Right hindlimb (tissue), 1 donor: ENCODE results near the gene RRP8.
A peak's percentile ranks its signal among the peaks of the same experiment; 100 is the strongest.

ENCODE experiments used
- DNase-seq: peaks from one replicate; pipeline ENCODE4 v3.0.0-alpha.2; 2018

Gene RRP8

DNA sequence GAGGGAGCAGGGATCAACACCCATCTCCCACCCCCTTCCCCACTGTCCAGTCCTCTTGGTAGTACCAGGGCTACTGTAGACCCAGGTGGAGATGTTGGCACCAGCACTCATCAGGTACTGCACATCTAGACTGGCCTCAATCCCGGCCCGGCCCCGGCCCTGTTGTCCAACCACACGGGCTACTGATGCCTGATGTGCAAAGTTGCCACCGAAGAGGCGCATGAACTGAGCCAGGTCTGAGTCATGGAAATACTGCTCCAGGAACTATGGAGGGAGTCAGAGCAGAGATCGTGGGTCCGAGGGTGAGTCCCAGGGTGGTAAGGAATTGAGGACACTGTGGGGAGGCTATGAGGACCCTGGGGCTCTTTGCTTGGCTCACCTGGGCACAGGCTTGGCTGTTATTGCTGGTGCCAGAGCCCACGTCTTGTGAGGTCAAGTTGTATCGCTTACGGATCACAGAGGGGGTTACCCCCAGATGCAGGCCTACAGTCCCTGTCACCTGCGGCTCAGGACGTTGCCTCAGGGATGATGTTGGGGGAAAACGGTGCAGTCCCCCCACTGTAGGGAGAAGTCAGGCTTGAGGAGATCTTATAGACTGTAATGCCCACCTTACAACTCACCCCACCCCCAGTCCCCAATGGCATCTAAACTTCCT, 13.3 kb upstream of the RRP8 start:
- DNase-seq, result no peak

DNA sequence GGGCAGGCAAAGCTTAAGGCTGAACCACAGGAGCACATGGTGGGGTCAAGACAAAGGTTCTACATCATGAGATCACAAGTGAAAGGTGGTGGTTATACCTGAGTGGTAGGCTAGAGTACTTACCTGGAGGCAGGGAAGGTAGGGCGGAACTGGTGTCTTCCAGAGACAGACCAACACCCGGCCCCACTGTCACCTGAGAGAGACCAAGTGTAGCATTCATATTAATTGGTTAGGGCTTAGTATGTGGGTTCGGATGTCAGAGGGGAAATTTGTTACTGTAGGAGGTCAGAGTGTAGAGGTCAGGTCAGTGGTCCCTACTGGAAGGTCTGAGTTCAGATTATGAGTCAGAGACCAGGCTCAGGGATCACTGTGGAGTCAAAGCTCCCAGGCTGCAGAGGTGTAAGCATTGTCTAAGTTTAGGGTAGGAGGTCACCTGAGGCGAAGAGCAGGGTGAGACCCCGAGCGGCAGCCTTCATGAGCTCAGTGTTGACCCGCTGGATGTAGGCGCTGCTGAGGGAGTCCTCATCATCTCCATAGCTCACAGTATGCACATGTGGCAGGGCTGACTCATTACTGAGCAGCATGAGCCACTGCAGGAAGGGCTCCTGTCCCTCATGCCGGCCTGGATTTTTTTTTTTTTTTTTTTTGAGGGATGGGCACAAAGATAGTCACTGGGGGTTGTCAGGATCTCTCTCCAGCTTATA, 12.6 kb upstream of the RRP8 start:
- DNase-seq, result no peak

DNA sequence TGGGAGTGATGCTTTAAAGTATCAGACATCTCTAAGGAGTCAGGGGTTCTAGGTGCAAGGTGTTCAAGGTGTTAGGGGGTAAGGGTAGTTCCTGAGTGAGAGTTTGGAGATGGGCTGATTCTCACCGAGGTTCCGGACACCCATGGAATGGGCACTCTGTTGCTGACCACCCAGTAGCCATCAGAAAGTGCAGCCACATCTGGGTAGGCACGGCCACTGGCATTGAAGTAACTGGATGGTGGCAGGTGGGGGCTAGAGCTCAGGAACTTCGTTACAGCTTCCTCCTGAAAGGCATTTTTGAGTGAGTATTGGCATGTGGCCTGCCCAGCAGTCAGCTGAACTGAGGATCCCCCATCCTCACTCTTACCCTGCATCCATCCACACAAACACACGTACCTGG, 11.6 kb upstream of the RRP8 start:
- peak; percentile 6 for DNase-seq

- DNase-seq, result no peak
Measured at GRCh38 chr11:6614446-6614845, 11.0 kb upstream of the RRP8 start.

DNA sequence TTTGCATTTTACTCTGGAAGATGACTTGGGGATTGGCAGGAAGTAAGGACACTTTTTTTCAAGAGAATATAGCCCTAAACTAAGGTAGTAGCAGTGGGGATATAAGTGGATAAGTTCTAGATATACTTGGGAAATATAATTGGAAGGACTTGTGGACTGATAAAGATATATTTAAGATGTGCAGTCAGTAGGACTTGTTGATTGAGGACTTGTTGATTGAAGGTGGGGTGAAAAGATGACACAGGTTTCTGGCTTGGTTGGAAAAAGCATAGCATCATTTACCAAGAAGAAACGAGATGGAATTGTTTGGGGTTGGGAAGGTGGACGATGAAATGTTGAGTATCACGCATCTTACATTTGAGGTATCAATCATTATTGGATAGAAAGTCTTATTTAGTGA, 10.1 kb upstream of the RRP8 start:
- DNase-seq, result no peak

DNA sequence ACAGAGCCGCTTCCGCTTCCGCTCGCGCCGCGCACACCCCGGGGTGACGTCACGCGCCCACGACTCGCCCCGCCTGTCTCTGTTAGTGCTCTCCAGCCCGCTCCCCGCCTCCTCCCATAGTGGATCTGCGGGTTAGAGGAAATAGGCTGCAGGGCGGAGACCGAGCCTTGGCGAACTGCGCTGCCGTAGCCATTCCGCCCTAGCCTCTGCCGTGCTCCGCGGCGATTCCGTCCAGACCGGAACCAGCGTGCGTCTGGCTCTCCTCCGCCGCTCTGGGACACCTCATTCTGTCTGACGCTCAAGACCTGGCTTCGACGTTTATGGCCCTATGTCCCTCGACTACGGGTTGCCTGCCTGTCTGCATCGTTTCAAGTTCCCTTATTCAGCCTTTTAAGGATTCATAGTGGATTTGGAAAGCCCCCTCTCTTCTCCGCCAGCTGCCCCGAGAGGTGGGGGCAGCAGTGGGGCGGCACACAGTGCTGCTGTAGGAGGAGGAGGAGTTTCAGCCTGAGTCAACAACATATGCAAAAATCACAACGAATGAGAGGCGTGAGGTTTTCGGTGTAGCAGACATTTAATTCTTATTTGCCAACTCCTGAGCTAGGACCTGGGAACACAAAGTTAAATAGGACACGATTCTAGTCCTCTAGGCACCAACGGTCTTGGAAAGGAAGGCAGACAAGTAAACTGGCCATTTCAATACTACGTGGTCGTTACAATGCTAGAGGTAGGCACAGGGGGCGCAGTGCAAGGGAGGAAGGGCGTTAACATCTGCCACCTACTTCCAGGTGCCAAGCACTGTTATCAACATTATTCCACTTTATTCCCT, 9.0 kb upstream of the RRP8 start, which contains the start of gene TAF10:
Gene TAF10, minus strand, starts transcription at position 4 of the 829 bp plus-strand sequence. CDS start 27 bp downstream, outside the sequence.
- DNase-seq, result peak; percentile 98

DNA sequence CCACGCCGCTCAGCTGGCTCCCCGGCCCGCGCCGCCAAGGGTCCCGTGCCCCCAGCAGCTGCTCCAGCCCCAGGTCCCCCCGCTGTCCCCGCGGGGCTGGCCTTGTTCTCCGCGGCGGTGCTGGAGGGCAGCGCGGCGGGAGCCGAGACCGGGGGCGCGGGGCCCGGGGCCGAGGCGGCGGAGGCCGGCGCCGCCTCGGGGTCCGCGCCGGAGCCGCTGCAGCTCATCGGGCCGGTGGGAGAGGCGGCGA, 8.5 kb upstream of the RRP8 start:
- no peak for DNase-seq

- peak; percentile 6 for DNase-seq
Measured at GRCh38 chr11:6611092-6611962, 7.9 kb upstream of the RRP8 start.

DNA sequence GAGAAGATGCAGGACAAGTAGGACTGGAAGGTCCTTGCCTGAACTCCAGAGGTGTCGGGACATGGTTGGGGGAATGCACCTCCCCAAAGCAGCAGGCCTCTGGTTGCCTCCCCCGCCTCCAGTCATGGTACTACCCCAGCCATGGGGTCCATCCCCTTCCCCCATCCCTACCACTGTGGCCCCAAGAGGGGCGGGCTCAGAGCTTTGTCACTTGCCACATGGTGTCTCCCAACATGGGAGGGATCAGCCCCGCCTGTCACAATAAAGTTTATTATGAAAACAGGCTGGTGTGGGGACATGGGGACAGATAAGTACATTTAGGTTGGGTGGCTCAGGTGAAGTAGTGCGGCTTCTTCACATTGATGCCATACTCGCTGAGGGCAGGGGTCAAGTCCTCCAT, 7.2 kb upstream of the RRP8 start:
- DNase-seq, result peak; percentile 15

GRCh38 chr11:6609502-6610015, 6.1 kb upstream of the RRP8 start:
- DNase-seq, result no peak

GRCh38 chr11:6608726-6609501, 5.5 kb upstream of the RRP8 start:
- DNase-seq, result no peak

DNA sequence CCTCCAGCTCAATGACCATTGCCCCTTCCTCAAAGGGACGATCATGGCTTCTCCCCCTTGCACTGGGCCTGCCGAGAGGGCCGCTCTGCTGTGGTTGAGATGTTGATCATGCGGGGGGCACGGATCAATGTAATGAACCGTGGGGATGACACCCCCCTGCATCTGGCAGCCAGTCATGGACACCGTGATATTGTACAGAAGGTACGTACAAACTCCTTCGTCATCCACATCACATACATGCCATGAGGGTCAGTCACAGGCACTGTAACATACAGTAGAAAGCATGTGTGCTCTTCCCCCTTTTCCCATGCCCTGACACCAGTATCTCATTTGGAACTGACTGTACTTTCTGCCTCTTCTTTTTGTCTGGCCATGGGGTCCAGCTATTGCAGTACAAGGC, 4.6 kb upstream of the RRP8 start:
- DNase-seq, result no peak

DNA sequence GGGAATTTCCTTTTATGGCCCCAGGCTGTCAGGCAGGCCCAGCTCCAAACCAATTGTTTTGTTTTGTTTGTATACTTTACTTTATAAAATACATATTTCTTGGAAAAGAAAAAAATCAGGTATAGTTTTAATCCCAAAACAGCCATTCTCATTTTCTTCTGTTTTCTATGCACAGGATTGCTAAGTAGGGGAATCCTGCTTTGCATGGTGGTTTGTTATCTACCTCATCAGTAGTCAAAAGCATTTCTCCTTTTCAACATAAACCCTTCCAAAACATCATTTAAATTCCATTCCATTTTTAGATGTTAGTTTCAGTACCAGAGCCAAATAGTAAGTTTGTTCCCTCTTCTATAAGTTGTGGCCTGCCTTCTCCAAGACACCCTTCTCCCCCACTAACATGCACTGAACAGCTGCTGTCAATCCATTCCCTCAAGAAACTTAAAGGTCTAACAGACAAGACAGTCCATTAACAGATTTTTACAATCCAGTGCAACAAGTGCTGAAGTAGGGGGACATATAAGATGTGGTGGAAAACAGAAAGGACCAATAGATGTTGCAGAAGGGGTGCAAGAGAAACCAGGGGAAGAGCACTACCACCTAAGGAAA, 3.9 kb upstream of the RRP8 start:
- DNase-seq, result no peak

DNA sequence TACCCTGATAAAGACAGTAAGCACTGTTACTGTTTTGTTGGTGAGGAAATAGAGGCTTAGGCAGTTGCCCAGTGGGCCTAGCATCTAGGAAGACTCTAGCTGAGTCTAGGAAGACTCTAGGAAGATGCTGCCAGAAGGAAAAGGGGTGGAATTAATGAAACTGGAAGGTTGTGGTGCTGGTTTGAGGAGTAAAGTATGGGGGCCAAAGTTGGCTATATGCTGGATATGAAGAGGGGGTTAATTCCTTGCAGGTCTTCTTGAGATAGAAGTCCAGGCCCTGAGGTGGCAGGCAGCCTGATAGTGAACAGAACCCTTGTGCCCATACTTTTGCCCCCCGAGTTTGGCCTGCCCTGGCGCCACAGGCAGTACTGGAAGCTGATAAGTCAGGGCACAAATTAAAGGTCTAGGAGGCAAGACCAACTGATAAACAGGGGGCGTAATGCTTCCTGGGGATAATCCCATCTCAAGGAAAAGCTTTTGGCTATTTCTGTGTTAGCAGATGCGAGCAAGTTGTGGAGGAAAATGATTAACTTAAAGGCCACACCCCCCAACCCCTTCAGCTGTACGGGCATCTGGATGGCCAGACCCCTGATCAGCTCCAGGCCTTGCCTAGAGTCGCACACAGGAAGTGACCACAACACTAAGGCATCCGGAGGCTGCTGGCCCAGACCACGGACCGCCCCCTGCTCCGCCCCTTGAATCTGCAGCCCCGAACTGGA, 3.2 kb upstream of the RRP8 start:
- DNase-seq, result peak; percentile 97

GRCh38 chr11:6604790-6605189, 1.4 kb upstream of the RRP8 start:
- no peak for DNase-seq

DNA sequence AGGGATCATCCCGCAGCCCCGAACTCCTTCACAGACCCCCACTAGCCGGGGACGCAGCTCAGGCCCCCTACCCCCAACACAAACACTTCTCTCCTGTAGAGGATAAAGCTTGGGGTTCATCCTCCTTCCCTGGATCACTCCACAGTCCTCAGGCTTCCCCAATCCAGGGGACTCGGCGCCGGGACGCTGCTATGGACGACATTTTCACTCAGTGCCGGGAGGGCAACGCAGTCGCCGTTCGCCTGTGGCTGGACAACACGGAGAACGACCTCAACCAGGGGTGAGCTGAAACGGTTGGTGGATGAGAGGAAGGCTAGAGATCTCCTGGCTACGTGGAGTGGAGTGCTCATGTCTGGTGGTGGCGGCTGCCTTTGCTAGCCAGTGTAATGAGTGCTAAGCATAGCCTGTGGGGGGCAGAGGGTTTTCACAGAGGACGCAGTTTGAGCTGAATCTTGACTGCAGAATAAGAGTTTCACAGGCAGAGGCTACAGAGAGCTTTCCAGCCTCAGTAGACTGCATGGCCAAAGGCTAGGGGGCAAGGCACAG, 738 bp upstream of the RRP8 start:
- DNase-seq, result peak; percentile 77

DNA sequence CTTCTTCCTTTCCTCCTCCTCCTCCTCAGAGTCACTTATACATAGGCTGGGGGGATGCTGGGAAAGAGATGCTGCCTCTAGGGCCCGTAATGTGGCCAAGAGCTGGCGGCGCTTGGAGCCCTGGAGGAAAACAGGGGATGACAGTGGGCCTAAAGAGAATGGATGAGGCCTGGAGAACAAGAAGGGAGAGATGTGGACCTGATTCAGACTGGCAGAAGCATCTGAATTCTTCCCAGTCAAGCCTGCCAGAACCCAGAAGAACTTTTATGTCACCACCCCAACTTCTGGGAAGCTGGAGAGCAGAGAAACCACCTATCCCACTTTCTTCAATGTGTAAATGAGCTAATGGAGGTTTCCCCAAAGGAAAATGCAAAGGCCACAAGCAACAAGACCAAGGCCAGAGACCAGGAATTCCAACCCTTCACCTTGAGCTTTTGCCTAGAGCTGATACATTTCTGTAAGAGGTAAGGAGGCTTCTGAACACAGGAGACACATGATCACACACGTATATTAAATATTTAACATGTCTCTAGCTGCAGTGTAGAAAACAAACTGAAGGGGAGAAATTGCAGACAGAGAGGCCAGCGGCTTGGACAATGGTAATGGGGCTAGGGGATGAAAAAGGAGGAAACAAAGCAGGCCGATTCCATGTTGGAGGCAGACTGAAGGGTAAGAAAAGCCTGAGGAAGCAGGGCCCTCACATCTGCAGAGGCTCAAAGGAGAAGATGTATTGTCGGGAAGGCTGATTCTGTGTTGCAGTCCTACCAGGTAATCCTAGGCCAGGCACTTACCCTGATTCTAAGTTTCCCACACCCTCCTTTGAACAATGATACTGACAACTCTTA, 1.1 kb downstream of the RRP8 start:
- DNase-seq, result no peak

DNA sequence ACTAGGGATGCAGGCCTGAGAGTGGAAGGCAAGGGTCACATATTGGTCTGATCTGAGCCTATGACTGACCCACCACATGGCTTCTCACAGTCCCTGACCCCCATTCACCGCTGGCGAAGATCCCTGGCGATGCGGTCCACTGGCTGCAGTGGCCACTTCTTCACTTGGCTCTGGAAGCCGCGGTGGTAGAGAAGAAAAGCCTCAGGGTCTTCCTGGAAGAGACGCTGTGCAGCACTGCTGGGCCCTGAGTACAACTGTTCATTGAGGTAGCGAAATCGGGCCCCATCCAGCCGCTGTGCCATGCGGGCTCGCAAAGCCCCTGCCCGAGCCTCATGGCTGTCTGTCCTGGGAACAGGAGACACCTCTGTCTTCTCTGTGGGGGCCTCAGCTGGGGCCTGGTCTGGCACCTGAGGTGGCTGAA, 2.4 kb downstream of the RRP8 start:
- DNase-seq, result no peak

GRCh38 chr11:6599881-6600390, 3.5 kb downstream of the RRP8 start:
- DNase-seq, result no peak
